ENCODE results near the gene DCTD.

DNA sequence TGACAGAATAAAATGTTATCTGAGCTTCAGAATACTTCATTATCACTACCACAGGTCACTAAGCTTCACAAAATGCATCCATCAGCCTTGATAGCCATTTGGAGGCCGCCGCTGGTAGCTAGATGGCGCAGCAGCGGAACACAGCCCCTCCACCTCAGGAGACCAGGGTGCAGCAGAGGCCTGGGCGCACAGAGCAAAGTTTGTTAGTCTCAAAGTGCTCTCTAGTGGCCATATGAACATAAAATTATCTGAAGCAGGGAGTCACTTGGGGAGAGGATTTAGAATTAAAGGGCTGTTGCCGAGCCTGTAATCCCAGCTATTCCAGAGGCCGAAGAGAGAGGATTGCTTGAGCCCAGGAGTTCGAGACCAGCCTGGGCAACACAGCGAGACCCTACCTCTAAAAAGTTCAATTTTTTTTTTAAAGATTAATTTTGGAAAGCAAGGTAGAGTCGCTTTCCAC lies 8.1 kb upstream of the DCTD start:
- TF ChIP-seq, protein P1, sequence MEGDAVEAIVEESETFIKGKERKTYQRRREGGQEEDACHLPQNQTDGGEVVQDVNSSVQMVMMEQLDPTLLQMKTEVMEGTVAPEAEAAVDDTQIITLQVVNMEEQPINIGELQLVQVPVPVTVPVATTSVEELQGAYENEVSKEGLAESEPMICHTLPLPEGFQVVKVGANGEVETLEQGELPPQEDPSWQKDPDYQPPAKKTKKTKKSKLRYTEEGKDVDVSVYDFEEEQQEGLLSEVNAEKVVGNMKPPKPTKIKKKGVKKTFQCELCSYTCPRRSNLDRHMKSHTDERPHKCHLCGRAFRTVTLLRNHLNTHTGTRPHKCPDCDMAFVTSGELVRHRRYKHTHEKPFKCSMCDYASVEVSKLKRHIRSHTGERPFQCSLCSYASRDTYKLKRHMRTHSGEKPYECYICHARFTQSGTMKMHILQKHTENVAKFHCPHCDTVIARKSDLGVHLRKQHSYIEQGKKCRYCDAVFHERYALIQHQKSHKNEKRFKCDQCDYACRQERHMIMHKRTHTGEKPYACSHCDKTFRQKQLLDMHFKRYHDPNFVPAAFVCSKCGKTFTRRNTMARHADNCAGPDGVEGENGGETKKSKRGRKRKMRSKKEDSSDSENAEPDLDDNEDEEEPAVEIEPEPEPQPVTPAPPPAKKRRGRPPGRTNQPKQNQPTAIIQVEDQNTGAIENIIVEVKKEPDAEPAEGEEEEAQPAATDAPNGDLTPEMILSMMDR (IDR thresholded peaks at IDR 0.05), result no peak
- TF ChIP-seq POLR2AphosphoS5 (IDR thresholded peaks at IDR 0.05), result no peak
- TF ChIP-seq POLR2A (IDR thresholded peaks at IDR 0.05), result no peak
